ENCODE data around the gene AHSA1.

DNA sequence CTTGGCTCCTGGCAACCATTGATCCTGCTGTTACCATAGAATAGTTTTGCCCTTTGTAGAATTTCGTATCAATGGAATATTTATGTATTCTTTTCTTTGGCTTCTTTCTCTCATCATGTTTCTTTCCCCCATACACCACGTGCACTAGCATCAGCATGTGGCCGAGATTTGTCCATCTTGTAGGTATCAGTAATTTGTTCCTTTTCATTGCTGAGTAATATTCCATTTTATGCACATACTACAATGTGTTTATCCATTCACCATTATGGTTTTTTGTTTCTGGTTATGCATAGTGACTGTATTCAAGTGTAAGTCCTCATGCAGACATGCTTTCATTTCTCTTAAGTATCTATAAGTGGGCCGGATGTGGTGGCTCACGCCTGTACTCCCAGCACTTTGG lies 45.2 kb downstream of the AHSA1 start:
- TF ChIP-seq, protein P1, sequence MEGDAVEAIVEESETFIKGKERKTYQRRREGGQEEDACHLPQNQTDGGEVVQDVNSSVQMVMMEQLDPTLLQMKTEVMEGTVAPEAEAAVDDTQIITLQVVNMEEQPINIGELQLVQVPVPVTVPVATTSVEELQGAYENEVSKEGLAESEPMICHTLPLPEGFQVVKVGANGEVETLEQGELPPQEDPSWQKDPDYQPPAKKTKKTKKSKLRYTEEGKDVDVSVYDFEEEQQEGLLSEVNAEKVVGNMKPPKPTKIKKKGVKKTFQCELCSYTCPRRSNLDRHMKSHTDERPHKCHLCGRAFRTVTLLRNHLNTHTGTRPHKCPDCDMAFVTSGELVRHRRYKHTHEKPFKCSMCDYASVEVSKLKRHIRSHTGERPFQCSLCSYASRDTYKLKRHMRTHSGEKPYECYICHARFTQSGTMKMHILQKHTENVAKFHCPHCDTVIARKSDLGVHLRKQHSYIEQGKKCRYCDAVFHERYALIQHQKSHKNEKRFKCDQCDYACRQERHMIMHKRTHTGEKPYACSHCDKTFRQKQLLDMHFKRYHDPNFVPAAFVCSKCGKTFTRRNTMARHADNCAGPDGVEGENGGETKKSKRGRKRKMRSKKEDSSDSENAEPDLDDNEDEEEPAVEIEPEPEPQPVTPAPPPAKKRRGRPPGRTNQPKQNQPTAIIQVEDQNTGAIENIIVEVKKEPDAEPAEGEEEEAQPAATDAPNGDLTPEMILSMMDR (conservative IDR thresholded peaks at IDR 0.05): no peak
- TF ChIP-seq ZFX (IDR thresholded peaks at IDR 0.05): no peak

All from C4-2B (cell line).